ENCODE data around the gene HNRNPL. TPM values are rescaled to one million over a fixed set of nuclear protein-coding genes. Genes with fewer than 3 reads are reported as not detected.

The HNRNPL gene
- total and polyA plus RNA-seq, 10 of the 15 experiments (the other 5 are each of a cell fraction or from before 2014, with no cell fraction given) = 32.5 to 512 (median 306) TPM

GRCh38 chr19:38867171-38867780 lies 17.5 kb upstream of the HNRNPL start:
- TF ChIP-seq BHLHE40 (IDR thresholded peaks at IDR 0.05; ENCODE audit: borderline replicate concordance in 1 of 2, low read depth in 2 of 2, low read length in 1 of 2) (no peak), STAT1 (conservative IDR thresholded peaks at IDR 0.05) (no peak), ATF7 (IDR thresholded peaks at IDR 0.05; ENCODE audit: low read depth) (no peak), JUND (IDR thresholded peaks at IDR 0.05; ENCODE audit: low read depth, low read length) (no peak), ZBTB33 (IDR thresholded peaks at IDR 0.05) (no peak), RAD51 (IDR thresholded peaks at IDR 0.05) (no peak), ZBTB40 (IDR thresholded peaks at IDR 0.05; ENCODE audit: borderline replicate concordance) (no peak), EGR1 (IDR thresholded peaks at IDR 0.05; ENCODE audit: borderline replicate concordance in 1 of 2, low read depth in 2 of 2, low read length in 2 of 2) (no peak), EZH2 (IDR thresholded peaks at IDR 0.05; ENCODE audit: borderline replicate concordance, control insufficient read depth, low read depth, low read length) (no peak)
- intact Hi-C loops (cut with micrococcal nuclease; ENCODE audit: unreplicated experiment) = loop anchor here (5.0 kb wide), 1 partner anchor 65 kb away; the partner anchor contains the start of genes MRPS12 and SARS2
- SMC1A ChIA-PET (ENCODE audit: uncharacterized antibody, unreplicated experiment) = interaction anchor here (1.3 to 4.6 kb wide), 3 partner anchors 10 to 18 kb away, joined by 4 to 39 read pairs (median 15); partner anchors contain the start of gene HNRNPL
- CTCF ChIA-PET = interaction anchor here (1.0 to 2.4 kb wide), 7 partner anchors 10 to 69 kb away, joined by 3 to 13 read pairs (median 5); partner anchors contain the start of genes ECH1 and RINL
- Histone ChIP-seq H3K9me3 (replicated peaks; ENCODE audit: control insufficient read depth, insufficient read depth, low read length) (no peaks in the 10 kb centered on the region), H3K27me3 (replicated peaks in 1 of 2; ENCODE audit: control insufficient read depth in 2 of 2, insufficient read depth in 2 of 2, low read length in 1 of 2) (no peaks in the 10 kb centered on the region), H3K36me3 (ENCODE audit: control insufficient read depth in 2 of 2, insufficient read depth in 2 of 2, low read length in 1 of 2) (no peaks in the 10 kb centered on the region), H3K4me3 (no peak overlapping the region), H3K4me2 (ENCODE audit: control insufficient read depth, insufficient read depth) (no peak overlapping the region), H3K79me2 (ENCODE audit: control insufficient read depth, insufficient read depth, low read length) (no peaks in the 10 kb centered on the region), H4K20me1 (ENCODE audit: control insufficient read depth, insufficient read depth) (no peaks in the 10 kb centered on the region), H2AFZ (ENCODE audit: control insufficient read depth, low read depth, low read length) (no peak overlapping the region), H3K27ac (ENCODE audit: control insufficient read depth, insufficient read depth) (no peak overlapping the region), H3K9ac (ENCODE audit: control insufficient read depth, insufficient read depth, low read length) (no peak overlapping the region), H3K4me1 (ENCODE audit: control insufficient read depth, insufficient read depth, low read length) (peaks cover 37% of the 10 kb centered on the region)
- POLR2A ChIA-PET = interaction anchor here (0.8 to 9.7 kb wide), 4 partner anchors 10 to 18 kb away, joined by 3 to 144 read pairs (median 10); partner anchors contain the start of gene HNRNPL
- 86% methylated on average over 10 of the region's 10 CpGs for WGBS (ENCODE audit: insufficient coverage, insufficient replicate concordance, low lambda C conversion rate, missing lambda C conversion rate)
- no peak for ATAC-seq
- RAD21 ChIA-PET (ENCODE audit: unreplicated experiment) = interaction anchor here (1.6 to 4.3 kb wide), 4 partner anchors 10 to 323 kb away, joined by 3 to 34 read pairs (median 10); partner anchors contain the start of genes MRPS12 and SARS2
- FAIRE-seq = no peak
- BruUV-seq (replicated peaks) = no TSS peak
- in situ Hi-C loops (cut with MboI) = loop anchor here (5.0 kb wide), 1 partner anchor 315 kb away; no protein-coding TSS in a partner anchor
- no peak for DNase-seq (ENCODE audit: low read depth, low spot score)
